Activated CD4-positive, alpha-beta T cell treated with anti-CD3 and anti-CD28 coated beads for 4 hours (primary cell): Measurements from ENCODE around the gene TNFAIP8L1.
"Not testable (repeated sequence)": the region's sequence is repeated elsewhere in the genome, so short reads cannot be mapped to it uniquely, and the experiment has no call there.

Experiments
- DNase-seq, 2 donors: peaks; one replicate each; pipeline ENCODE4 v3.0.0-alpha.2; 2020

Gene TNFAIP8L1

GRCh38 chr19:4652075-4652474 is 12.8 kb downstream of the TNFAIP8L1 start:
- no peak for DNase-seq

- DNase-seq = no peak
These were observed 14.6 kb downstream of the TNFAIP8L1 start for GRCh38 chr19:4653793-4654436.

- no peak for DNase-seq
These were observed 15.4 kb downstream of the TNFAIP8L1 start for GRCh38 chr19:4654437-4655361.

- no peak for DNase-seq
These were observed 16.8 kb downstream of the TNFAIP8L1 start for GRCh38 chr19:4656102-4656501.

GRCh38 chr19:4657262-4657661 is 17.9 kb downstream of the TNFAIP8L1 start:
- no peak for DNase-seq

GRCh38 chr19:4657835-4658234 is 18.5 kb downstream of the TNFAIP8L1 start:
- no peak for DNase-seq

GRCh38 chr19:4660181-4660791 is 21.0 kb downstream of the TNFAIP8L1 start:
- no peak for DNase-seq

GRCh38 chr19:4660993-4661392 is 21.7 kb downstream of the TNFAIP8L1 start:
- DNase-seq = no peak

GRCh38 chr19:4662020-4662695 is 22.8 kb downstream of the TNFAIP8L1 start:
- DNase-seq = no peak

GRCh38 chr19:4662812-4663211 is 23.5 kb downstream of the TNFAIP8L1 start:
- no peak for DNase-seq

- DNase-seq = no peak
These were observed 25.3 kb downstream of the TNFAIP8L1 start for GRCh38 chr19:4664642-4665041.

- peak; percentile 87 to 96 for DNase-seq
These were observed 30.6 kb downstream of the TNFAIP8L1 start, which contains the start of gene MYDGF for GRCh38 chr19:4669723-4670480. Gene MYDGF, minus strand, starts transcription at chr19:4670342. Its CDS starts 8 bp downstream, at chr19:4670334.

GRCh38 chr19:4671185-4671851 is 32.0 kb downstream of the TNFAIP8L1 start:
- DNase-seq = no peak

- no peak for DNase-seq
These were observed 33.9 kb downstream of the TNFAIP8L1 start for GRCh38 chr19:4673216-4673615.

GRCh38 chr19:4673726-4674125 is 34.4 kb downstream of the TNFAIP8L1 start:
- DNase-seq = no peak

GRCh38 chr19:4675346-4675745 is 36.0 kb downstream of the TNFAIP8L1 start:
- no peak for DNase-seq

GRCh38 chr19:4676955-4677731 is 37.8 kb downstream of the TNFAIP8L1 start:
- peak; percentile 19 to 28 for DNase-seq

- DNase-seq = no peak
These were observed 39.8 kb downstream of the TNFAIP8L1 start for GRCh38 chr19:4678881-4679790.

GRCh38 chr19:4680021-4680420 is 40.7 kb downstream of the TNFAIP8L1 start:
- DNase-seq = not testable (repeated sequence)
